Activated naive CD4-positive, alpha-beta T cell treated with anti-CD3 and anti-CD28 coated beads, Interleukin-2, amount 10 ng/mL, durations not matched to agents 7 days and 5 days (primary cell): ENCODE data around the gene PMEL.

Experiments used
- CTCF ChIA-PET: fragments of 350-600 bp; sonication (Branson Sonifier 250); formaldehyde crosslinking; loops from one replicate; lab custom pipeline; 2021; ENCODE audit warnings: antibody characterized with exemption; lab: Charles Lee
- DNase-seq: peaks from one replicate; pipeline ENCODE4 v3.0.0-alpha.2; 2020
- H3K27ac Mint-ChIP-seq: one replicate; pipeline ENCODE4 v1.8.0; 2021; ENCODE audit warnings: mild to moderate bottlenecking, moderate library complexity, mixed read lengths
- H3K27me3 Mint-ChIP-seq: one replicate; pipeline ENCODE4 v1.8.0; 2021; ENCODE audit warnings: mild to moderate bottlenecking, mixed read lengths
- H3K36me3 Mint-ChIP-seq: one replicate; pipeline ENCODE4 v1.8.0; 2021; ENCODE audit warnings: mixed read lengths
- H3K4me1 Mint-ChIP-seq: one replicate; pipeline ENCODE4 v1.8.0; 2021; ENCODE audit warnings: mixed read lengths
- H3K4me3 Mint-ChIP-seq: one replicate; pipeline ENCODE4 v1.8.0; 2021; ENCODE audit warnings: mild to moderate bottlenecking, moderate library complexity, mixed read lengths
- H3K9me3 Mint-ChIP-seq: one replicate; pipeline ENCODE4 v1.8.0; 2021; ENCODE audit warnings: mixed read lengths

PMEL gene

DNA sequence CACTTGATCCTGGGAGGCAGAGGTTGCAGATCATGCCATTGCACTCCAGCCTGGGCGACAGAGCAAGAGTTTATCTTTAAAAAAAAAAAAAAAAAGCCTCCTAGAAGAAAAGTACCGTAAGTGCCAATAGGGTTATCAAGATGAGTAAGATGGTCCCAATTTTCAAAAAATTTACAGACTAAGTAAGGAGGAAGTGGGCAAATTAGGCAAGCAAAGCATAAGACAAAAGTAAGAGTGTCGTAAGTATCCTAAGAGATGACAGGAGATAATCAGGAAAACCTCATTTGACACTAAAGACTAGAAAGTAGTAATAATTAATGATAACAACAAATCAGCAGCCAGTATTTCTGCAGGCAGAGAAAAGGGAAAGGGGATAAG is 50.4 kb downstream of the PMEL start:
- Mint-ChIP-seq H3K36me3 (peaks cover 39% of the 10 kb centered on the region), H3K4me3 (no peak overlapping the region), H3K4me1 (peaks cover 45% of the 10 kb centered on the region), H3K27me3 (no peaks in the 10 kb centered on the region), H3K27ac (peak overlapping the region; percentile 47), H3K9me3 (no peaks in the 10 kb centered on the region)
- no peak for DNase-seq
- CTCF ChIA-PET, result interaction anchor here (0.7 to 3.0 kb wide), 2 partner anchors 11 to 17 kb away, joined by 3 to 13 read pairs; no protein-coding TSS in a partner anchor

DNA sequence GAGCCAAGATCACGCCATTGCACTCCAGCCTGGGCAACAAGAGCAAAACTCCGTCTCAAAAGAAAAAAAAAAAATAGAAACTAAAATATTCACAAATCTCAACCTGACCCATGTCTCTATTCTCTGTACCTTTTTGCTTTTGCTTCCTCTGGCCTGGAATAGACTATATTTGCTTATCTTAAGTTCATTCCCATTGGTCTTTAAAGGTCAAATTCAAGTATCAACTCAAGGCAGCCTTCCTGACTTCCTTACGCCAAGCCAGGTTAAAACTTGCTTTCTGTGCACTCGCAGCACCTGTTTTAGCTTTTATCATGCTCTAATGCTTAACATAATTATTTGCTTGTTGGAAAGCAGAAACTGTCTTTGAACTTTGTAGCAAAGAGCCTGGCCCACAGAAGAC is 52.9 kb downstream of the PMEL start:
- no peak for DNase-seq
- Mint-ChIP-seq H3K4me3 (no peak overlapping the region), H3K9me3 (no peaks in the 10 kb centered on the region), H3K27me3 (no peaks in the 10 kb centered on the region), H3K36me3 (peaks cover 37% of the 10 kb centered on the region), H3K4me1 (peaks cover 43% of the 10 kb centered on the region), H3K27ac (no peak overlapping the region)
- CTCF ChIA-PET, result no interaction called here

DNA sequence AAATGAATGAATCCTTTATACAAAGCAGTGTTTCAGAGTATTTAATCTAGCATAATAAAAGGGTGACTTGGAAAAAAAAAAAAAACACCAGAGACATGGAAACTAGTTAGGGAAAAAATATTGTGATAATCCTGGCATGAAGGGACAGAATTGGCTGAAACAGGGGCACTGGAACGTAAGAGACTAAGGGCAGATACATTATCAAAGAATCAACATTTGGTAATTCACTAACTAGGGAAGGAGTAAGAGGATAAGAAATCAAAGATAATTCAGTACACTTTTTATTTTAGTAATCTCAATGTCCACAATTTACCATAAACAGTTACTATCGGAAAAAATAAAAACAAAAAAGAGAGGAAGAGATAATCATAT is 56.3 kb downstream of the PMEL start:
- Mint-ChIP-seq H3K27ac (no peak overlapping the region), H3K4me1 (peaks cover 16% of the 10 kb centered on the region), H3K9me3 (no peaks in the 10 kb centered on the region), H3K36me3 (peaks cover 21% of the 10 kb centered on the region), H3K4me3 (no peak overlapping the region), H3K27me3 (no peaks in the 10 kb centered on the region)
- DNase-seq, result no peak
- CTCF ChIA-PET, result no interaction called here

DNA sequence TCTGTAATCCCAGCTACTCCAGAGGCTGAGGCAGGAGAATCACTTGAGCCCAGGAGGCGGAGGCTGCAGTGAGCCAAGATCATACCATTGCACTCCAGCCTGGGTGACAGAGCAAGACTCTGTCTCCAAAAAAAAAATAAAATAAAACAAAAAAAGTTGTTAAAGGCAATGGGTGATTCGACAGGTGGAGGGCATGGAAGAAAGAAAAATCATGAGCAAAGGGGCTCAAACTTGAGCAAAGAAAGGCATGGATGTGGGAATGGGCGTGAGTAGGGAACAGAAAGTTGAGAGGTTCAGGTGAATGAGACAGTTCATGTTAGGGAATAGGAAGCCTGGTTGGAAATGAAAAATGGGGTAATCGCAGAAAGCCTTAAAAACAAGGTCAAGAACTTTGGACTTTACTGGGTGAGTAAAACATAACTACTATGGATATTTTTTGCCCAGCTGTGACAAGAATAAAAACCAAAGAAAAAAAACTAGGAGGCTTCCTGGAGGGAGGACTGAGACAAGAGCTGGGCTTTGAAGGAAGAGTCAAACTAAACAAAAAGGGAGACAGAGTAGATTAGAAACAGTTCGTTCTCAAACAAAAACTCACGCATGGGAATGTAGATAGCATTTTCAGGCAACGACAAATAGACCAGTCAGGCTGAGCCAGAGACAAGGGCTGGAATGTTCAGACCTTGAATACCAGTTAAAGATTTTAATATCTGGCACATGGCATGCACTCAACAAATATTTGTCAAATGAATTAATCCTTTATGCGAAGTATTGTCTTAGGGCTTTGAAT is 56.9 kb downstream of the PMEL start:
- Mint-ChIP-seq H3K4me3 (no peak overlapping the region), H3K9me3 (no peaks in the 10 kb centered on the region), H3K36me3 (peaks cover 15% of the 10 kb centered on the region), H3K4me1 (peaks cover 10% of the 10 kb centered on the region), H3K27me3 (no peaks in the 10 kb centered on the region), H3K27ac (peak overlapping the region; percentile 38)
- no peak for DNase-seq
- CTCF ChIA-PET, result no interaction called here

DNA sequence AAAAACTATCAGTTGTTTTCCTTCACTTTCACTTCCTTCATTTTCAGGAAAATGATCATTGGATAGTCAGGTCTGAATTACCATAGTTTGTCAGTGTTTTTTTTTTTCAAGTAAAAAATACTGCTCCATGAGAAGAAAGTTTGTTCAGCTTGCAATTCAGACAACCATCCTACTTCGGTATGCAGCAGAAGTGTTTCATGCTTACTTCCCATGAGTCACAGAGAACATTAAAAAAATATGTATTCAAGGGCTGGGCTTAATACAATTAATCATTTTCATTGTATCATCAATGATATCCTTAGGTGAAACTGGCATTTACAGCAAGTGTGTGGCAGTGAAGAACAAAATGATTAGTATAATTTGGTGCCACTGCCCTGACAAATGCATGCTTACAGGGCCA is 59.8 kb downstream of the PMEL start:
- H3K36me3 Mint-ChIP-seq, result peaks cover 22% of the 10 kb centered on the region
- H3K4me3 Mint-ChIP-seq, result no peak overlapping the region
- no peaks in the 10 kb centered on the region for H3K27me3 Mint-ChIP-seq
- no peaks in the 10 kb centered on the region for H3K9me3 Mint-ChIP-seq
- H3K4me1 Mint-ChIP-seq, result peaks cover 8% of the 10 kb centered on the region
- DNase-seq, result no peak
- H3K27ac Mint-ChIP-seq, result no peak overlapping the region
- CTCF ChIA-PET, result no interaction called here
